HG02678 (cell line): ENCODE measurements around the gene FTCD.
"Not testable (repeated sequence)": the region's sequence is repeated elsewhere in the genome, so short reads cannot be mapped to it uniquely, and the experiment has no call there.

ENCODE experiments used
- ATAC-seq: cut with Tn5 transposase; IDR thresholded peaks from one replicate; pipeline ENCODE4 v1.9.1; 2021; ENCODE audit warnings: mild to moderate bottlenecking, moderate library complexity; ENCODE audit not compliant: unreplicated experiment

FTCD gene

GRCh38 chr21:46113497-46114176, 41.7 kb downstream of the FTCD start:
- ATAC-seq, result no peak

DNA sequence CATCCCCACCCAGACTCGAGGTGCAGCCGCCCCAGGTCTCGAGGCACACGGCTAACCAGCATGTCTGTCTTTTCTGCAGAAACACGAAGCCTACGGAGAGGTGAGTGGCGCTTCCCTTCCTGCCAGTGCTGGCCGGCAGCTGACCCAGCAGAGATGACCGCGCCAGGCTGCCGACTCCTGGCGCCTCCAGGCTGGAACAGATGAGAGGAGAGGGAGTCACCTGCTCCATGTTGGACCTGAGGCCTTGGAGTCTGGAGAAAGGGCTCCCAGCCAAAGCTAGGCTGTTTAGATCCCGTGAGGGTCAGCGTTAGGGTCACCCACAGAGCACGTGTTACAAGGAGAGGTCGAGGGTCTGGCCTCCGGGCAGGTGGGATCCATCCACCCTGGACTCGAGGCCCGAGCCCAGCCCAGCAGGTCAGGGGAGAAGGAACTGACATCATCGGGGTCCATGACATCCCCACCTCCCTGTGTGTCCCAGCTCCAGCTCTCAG, 42.6 kb downstream of the FTCD start:
- ATAC-seq, result no peak

GRCh38 chr21:46111857-46112724, 43.3 kb downstream of the FTCD start:
- no peak for ATAC-seq

- no peak for ATAC-seq
Measured at GRCh38 chr21:46111193-46111571, 44.2 kb downstream of the FTCD start.

DNA sequence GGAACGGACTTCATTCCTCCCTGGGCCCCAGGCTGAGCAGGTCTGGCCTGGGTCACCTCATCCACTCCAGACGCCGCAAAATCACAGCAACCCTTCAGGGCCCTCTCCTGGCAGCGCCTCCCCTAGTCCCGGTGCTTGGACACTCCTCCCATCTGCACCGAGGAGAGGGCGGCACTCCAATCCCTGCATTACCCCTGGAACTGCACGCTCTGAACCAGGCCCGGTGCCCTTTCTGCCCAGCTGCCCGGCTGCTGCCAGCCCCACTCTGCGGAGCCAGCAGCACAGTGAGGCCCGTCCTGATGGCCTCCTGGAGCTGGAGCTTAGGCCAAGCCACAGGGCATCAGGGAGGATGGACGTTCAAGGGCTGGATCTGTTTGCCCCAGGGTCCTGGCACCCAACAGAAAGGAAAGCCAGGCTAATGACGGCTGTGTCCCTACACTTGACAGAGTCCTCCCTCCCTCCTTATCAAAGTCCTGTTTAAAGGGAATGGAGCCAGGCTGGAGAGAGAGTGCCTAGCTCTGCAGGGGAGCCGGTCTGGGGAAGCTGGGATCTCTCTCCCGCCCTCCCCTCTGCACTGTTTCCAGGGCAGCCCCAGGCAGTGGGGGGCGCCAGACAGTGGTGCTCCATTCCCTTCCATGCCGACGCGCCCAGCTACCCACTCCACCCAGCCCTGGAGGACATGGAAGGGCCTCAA, 44.7 kb downstream of the FTCD start:
- no peak for ATAC-seq

GRCh38 chr21:46109313-46110221, 45.8 kb downstream of the FTCD start:
- ATAC-seq, result no peak

GRCh38 chr21:46108827-46109312, 46.5 kb downstream of the FTCD start:
- no peak for ATAC-seq

- ATAC-seq, result not testable (repeated sequence)
Measured at GRCh38 chr21:46107376-46107775, 48.0 kb downstream of the FTCD start.

DNA sequence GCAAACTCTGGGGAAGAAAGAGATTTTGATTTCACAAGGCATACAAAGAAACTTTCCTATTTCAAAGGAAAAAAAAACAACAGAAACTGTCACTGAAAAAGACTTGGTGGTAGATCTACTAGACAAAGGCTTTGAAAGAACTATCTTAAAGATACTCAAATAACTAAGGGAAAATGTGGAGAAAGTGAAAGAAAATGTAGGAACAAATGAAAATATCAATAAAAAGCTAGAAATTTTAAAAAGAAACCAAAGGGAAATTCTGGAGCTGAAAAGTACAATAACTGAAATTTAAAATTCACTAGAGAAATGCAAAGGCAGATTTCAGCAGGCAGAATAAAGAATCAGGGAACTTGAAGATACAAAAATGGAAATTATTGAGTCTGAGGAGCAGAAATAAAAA, 51.3 kb downstream of the FTCD start:
- ATAC-seq, result no peak

DNA sequence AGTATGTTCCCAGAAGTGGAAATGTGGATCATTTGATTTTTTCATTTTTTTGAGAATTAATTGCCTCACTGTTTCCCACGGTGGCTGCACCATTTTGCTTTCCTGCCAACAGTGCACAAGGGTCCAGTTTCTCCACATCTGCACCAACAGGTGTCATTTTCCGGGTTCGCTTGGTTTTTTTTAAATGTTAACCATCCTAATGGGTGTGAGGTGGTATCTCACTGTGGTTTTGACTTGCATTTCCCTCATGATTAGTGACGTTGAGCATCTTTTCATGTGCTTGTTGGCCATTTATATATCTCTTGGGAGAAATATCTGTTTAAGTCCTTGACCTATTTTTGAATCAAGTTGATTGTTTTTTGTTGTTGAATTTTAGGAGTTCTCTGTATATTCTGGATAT, 54.5 kb downstream of the FTCD start:
- ATAC-seq, result no peak

- no peak for ATAC-seq
Measured at GRCh38 chr21:46100426-46100825, 55.0 kb downstream of the FTCD start.

DNA sequence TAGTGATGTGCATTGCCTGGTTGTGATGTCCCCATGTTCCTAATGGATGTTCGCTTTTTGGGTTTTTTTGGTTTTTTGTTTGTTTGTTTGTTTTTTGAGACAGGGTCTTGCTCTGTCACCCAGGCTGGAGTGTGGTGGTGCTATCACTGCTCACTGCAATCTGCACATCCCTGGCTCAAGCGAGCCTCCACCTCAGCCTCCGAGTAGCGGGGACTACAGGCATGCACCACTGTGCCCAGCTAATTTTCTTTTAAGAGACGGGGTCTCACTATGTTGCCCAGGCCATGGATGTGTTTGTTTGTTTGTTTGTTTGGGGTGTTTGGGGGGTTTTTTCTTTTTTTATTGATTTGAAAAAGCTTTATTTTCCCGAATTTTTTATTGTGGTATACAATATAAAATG, 55.4 kb downstream of the FTCD start:
- no peak for ATAC-seq

GRCh38 chr21:46099476-46099875, 55.9 kb downstream of the FTCD start:
- ATAC-seq, result no peak

GRCh38 chr21:46098303-46099141, 56.9 kb downstream of the FTCD start:
- ATAC-seq, result no peak

DNA sequence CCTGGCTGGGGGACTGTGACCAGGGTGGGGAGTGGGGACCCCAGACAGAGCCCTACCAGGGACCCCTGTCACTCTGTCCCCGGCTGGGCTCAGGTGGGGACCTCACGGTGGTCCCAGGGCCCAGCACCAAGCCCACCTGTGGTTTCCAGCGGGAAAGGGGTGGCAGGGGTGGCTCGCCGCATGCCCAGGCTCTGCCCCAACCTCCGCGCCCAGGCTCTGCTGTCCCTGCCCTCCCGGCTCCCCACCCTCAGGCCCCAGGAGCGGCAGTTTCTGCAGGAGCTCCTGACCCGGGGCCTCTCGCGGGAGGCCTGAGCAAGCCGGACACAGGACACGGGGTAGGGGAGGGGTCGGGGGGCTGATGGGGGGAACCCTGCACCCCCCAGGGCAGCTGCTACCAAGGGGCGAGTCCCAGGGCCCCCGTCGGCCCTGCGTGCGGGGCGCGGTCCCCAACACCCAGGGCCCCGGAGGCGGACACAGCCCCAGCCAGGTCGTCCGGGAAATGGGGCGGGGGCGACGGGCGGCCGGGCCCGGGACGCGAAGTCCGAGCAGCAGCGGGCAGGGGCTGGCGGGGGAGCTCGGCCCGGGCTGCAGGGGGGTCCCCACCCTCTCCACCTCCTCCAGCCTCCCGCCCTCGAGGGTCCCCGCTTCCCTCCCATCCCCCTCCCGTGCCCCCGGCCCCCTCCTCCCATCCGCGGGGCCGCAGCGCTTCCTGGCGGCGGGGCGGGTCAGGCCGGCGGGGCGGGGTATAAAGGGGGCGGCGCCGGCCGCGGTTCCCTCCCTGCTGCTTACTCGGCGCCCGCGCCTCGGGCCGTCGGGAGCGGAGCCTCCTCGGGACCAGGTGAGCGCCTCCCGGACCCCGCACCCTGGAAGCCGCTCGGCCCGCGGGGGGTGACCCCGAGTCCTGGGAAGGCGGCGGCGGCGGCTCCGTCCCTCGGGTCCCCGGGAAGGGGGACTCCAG, 57.8 kb downstream of the FTCD start, which contains the start of gene COL6A2:
TSS of gene COL6A2 (plus strand) at position 777 of the 958 bp plus-strand sequence.
- no peak for ATAC-seq

- no peak for ATAC-seq
Measured at GRCh38 chr21:46096596-46097335, 58.6 kb downstream of the FTCD start.

- no peak for ATAC-seq
Measured at GRCh38 chr21:46095814-46096595, 59.4 kb downstream of the FTCD start.
